ENCODE data around the gene FGFBP1.

- TF ChIP-seq, protein P1, sequence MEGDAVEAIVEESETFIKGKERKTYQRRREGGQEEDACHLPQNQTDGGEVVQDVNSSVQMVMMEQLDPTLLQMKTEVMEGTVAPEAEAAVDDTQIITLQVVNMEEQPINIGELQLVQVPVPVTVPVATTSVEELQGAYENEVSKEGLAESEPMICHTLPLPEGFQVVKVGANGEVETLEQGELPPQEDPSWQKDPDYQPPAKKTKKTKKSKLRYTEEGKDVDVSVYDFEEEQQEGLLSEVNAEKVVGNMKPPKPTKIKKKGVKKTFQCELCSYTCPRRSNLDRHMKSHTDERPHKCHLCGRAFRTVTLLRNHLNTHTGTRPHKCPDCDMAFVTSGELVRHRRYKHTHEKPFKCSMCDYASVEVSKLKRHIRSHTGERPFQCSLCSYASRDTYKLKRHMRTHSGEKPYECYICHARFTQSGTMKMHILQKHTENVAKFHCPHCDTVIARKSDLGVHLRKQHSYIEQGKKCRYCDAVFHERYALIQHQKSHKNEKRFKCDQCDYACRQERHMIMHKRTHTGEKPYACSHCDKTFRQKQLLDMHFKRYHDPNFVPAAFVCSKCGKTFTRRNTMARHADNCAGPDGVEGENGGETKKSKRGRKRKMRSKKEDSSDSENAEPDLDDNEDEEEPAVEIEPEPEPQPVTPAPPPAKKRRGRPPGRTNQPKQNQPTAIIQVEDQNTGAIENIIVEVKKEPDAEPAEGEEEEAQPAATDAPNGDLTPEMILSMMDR (conservative IDR thresholded peaks at IDR 0.05): no peak
- no peak for TF ChIP-seq EZH2 (IDR thresholded peaks at IDR 0.05; ENCODE audit: low read depth)
Observed at GRCh38 chr4:15944895-15945294, 6.4 kb upstream of the FGFBP1 start.
